Endothelial cell of umbilical vein (primary cell): ENCODE data around the gene LCN2. TPM values are rescaled to one million over a fixed set of nuclear protein-coding genes. Genes with fewer than 3 reads are reported as not detected.
A peak's percentile ranks its signal among the peaks of the same experiment; 100 is the strongest.

ENCODE experiments used
- BruUV-seq: library from RNA; stranded (reverse); fragments of 400-500 nt; replicated peaks from 2 replicates; lab custom pipeline; 2021; lab: Mats Ljungman, UMichigan
- CTCF ChIA-PET: fragments of 300-600, 350-600 bp; sonication (Branson Sonifier 250); formaldehyde crosslinking; loops from one replicate; lab custom pipeline; 2021; ENCODE audit warnings: antibody characterized with exemption, inconsistent platforms; lab: Charles Lee
- POLR2A ChIA-PET: fragments of 300-600, 350-600 bp; sonication (Branson Sonifier 250); formaldehyde crosslinking; loops from one replicate; lab custom pipeline; 2021; ENCODE audit warnings: antibody characterized with exemption, inconsistent platforms; lab: Charles Lee
- DNase-seq: peaks from one replicate; pipeline ENCODE4 v3.0.0-alpha.2; 2011; ENCODE audit warnings: low read depth, low spot score
- FAIRE-seq: peaks from 2 replicates; lab custom pipeline; 2011; peaks lifted over from hg19 to GRCh38; lab: Jason Lieb, UNC
- H2AFZ ChIP-seq: 2 replicates; pipeline ENCODE4 v1.6.0; 2012; ENCODE audit warnings: low read depth, low read length, control low read depth, inconsistent platforms
- H3K27ac ChIP-seq: 2 replicates; pipeline ENCODE4 v1.5.1; 2011; ENCODE audit warnings: low read depth, mild to moderate bottlenecking, control low read depth, low read length, moderate library complexity; ENCODE audit not compliant: insufficient read depth
- H3K27me3 ChIP-seq, 2 experiments: 2 replicates each; pipeline versions ENCODE4 v1.6.0 to v1.6.1; 2011; ENCODE audit warnings: low read length in 2 of 2, mixed read lengths in 1 of 2; ENCODE audit not compliant: control insufficient read depth in 2 of 2, insufficient read depth in 2 of 2
- H3K36me3 ChIP-seq, 2 experiments: 2 replicates in 1 of 2; 3 replicates in 1 of 2; pipeline ENCODE4 v1.5.1; 2011; ENCODE audit warnings: low read length in 2 of 2, mild to moderate bottlenecking in 1 of 2, moderate library complexity in 1 of 2; ENCODE audit not compliant: control insufficient read depth in 2 of 2, insufficient read depth in 2 of 2; ENCODE audit errors: extremely low read depth in 1 of 2
- H3K4me1 ChIP-seq: 3 replicates; pipeline ENCODE4 v1.5.1; 2011; ENCODE audit warnings: mild to moderate bottlenecking, low read length; ENCODE audit not compliant: control insufficient read depth, insufficient read depth; ENCODE audit errors: extremely low read depth
- H3K4me2 ChIP-seq: 2 replicates; pipeline ENCODE4 v1.6.1; 2011; ENCODE audit warnings: low read length, control low read depth, mixed read lengths; ENCODE audit not compliant: insufficient read depth
- H3K4me3 ChIP-seq, 3 experiments: fragments of 200-600 bp in 1 of 3; sonication (generic), shearing (Covaris generic) in 1 of 3; replicated peaks in 1 of 3; 2 replicates each; pipeline ENCODE4 v1.5.1; 2011 to 2016; ENCODE audit warnings: control low read depth in 3 of 3, low read length in 3 of 3, mild to moderate bottlenecking in 2 of 3, inconsistent platforms in 1 of 3, low read depth in 1 of 3, moderate library complexity in 1 of 3; ENCODE audit not compliant: insufficient read depth in 1 of 3
- H3K79me2 ChIP-seq: 2 replicates; pipeline ENCODE4 v1.6.0; 2012; ENCODE audit warnings: low read length, inconsistent platforms; ENCODE audit not compliant: control insufficient read depth, insufficient read depth
- H3K9ac ChIP-seq: replicated peaks from 2 replicates; pipeline ENCODE3; 2011; ENCODE audit warnings: low read length, control low read depth; ENCODE audit not compliant: insufficient read depth; ENCODE audit errors: extremely low read depth
- H3K9me1 ChIP-seq: replicated peaks from 3 replicates; pipeline ENCODE4 v1.6.0; 2011; ENCODE audit warnings: mild to moderate bottlenecking, low read length; ENCODE audit not compliant: control insufficient read depth, insufficient read depth; ENCODE audit errors: extremely low read depth
- H3K9me3 ChIP-seq: replicated peaks from 2 replicates; pipeline ENCODE4 v1.5.1; 2012; ENCODE audit warnings: low read length, inconsistent platforms; ENCODE audit not compliant: control insufficient read depth, insufficient read depth
- H4K20me1 ChIP-seq: replicated peaks from 2 replicates; pipeline ENCODE3; 2011; ENCODE audit warnings: mild to moderate bottlenecking, low read length; ENCODE audit not compliant: control insufficient read depth, insufficient read depth; ENCODE audit errors: extremely low read depth
- CTCF ChIP-seq, 2 donors: IDR thresholded peaks; 1 replicate in 1 of 2; 2 replicates in 1 of 2; pipeline ENCODE4 v1.5.1; 2011; ENCODE audit warnings: low read length in 2 of 2, mild to moderate bottlenecking in 2 of 2, moderate library complexity in 2 of 2, control low read depth in 1 of 2, inconsistent platforms in 1 of 2, low read depth in 1 of 2; ENCODE audit not compliant: insufficient read depth in 1 of 2; ENCODE audit errors: extremely low read depth in 1 of 2
- EZH2 ChIP-seq: IDR thresholded peaks from 2 replicates; pipeline ENCODE4 v1.6.1; 2012; ENCODE audit warnings: borderline replicate concordance, low read depth, mild to moderate bottlenecking, moderate library complexity, low read length, inconsistent platforms; ENCODE audit not compliant: severe bottlenecking
- FOS ChIP-seq: IDR thresholded peaks from 2 replicates; pipeline ENCODE4 v1.6.1; 2011; ENCODE audit warnings: mild to moderate bottlenecking, low read length, moderate library complexity, borderline replicate concordance; ENCODE audit not compliant: insufficient read depth
- GATA2 ChIP-seq: IDR thresholded peaks from 2 replicates; pipeline ENCODE4 v1.7.0; 2011; ENCODE audit warnings: low read depth, mild to moderate bottlenecking, moderate library complexity, mixed read lengths, low read length; ENCODE audit not compliant: insufficient read length, insufficient read depth
- JUN ChIP-seq: IDR thresholded peaks from 2 replicates; pipeline ENCODE4 v1.6.1; 2011; ENCODE audit warnings: borderline replicate concordance, low read depth; ENCODE audit not compliant: insufficient read length, insufficient read depth
- MYC ChIP-seq: IDR thresholded peaks from one replicate; pipeline ENCODE4 v1.6.1; 2011; ENCODE audit warnings: mild to moderate bottlenecking, low read depth, low read length
- POLR2A ChIP-seq: IDR thresholded peaks from 2 replicates; pipeline ENCODE4 v1.6.1; 2012; ENCODE audit warnings: low read depth, mild to moderate bottlenecking, control low read depth, low read length
- POLR2AphosphoS5 ChIP-seq: IDR thresholded peaks from 2 replicates; pipeline ENCODE4 v1.6.1; 2012; ENCODE audit warnings: low read depth, mild to moderate bottlenecking, control low read depth, low read length, moderate library complexity; ENCODE audit not compliant: insufficient read depth
- dilution Hi-C: fragments of 300-500 bp; cut with MboI; formaldehyde crosslinking; loops from one replicate; pipeline ENCODE4 v1.15.0; 2019; ENCODE audit warnings: low sequenced_read_pairs; ENCODE audit not compliant: extremely low pct_ligation_motif_present
- intact Hi-C: fragments of 100-400 bp; cut with micrococcal nuclease; formaldehyde crosslinking; loops from one replicate; pipeline ENCODE4 v1.10.0; 2022
- polyA plus RNA-seq, 4 experiments: library from polyadenylated mRNA; depleted of rRNA in 3 of 4; stranded (reverse) in 3 of 4; unstranded in 1 of 4; fragments of >200 nt; gene quantifications; 2 replicates each; pipeline versions ENCODE4 v1.2.1 to v1.2.3, GENCODE V29; 2011 to 2012; ENCODE audit warnings: missing spikeins in 1 of 4
- total RNA-seq: library from RNA; stranded (reverse); gene quantifications from 2 replicates; pipeline ENCODE4 v1.2.3, GENCODE V29; 2021
- TF ChIP-seq, protein P1 (sequence below): IDR thresholded peaks from 2 replicates; pipeline ENCODE4 v1.6.1; 2011; ENCODE audit not compliant: insufficient read depth, insufficient read length

The LCN2 gene
- total and polyA plus RNA-seq, 2 donors (not counting 3 experiments of a cell fraction or from before 2014, with no cell fraction given): not detected

DNA sequence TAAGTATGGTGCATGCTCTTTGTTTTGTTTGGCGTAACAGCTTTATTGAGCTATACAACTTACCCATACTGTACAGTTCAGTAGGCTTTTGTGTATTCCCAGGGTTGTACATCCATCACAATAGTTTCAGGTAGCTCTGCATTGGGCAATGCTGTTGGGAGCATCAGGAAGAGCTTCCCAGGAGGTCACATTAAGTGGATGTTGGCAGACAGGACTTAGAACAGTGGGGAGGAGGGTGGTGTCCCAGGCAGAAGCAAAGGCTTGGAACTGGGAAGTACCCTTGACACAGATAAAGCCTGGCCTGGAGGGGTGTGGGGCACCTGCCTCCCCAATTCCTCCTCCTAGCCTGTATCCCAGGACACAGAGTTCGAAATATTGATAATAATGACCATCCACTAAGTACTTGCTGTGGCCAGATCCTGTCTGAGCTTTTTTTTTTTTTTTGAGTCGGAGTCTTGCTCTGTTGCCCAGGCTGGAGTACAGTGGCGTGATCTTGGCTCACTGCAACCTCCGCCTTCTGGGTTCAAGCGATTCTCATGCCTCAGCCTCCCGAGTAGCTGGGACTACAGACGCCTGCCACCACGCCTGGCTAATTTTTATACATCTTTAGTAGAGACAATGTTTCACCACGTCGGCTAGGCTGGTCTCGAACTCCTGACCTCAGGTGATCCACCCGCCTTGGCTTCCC lies 12.1 kb downstream of the LCN2 start:
- Histone ChIP-seq H2AFZ (no peak overlapping the region), H3K27ac (no peak overlapping the region), H3K27me3 (no peaks in the 10 kb centered on the region), H3K36me3 (peaks cover 4 to 32% of the 10 kb centered on the region in 2 experiments), H4K20me1 (no peaks in the 10 kb centered on the region), H3K4me3 (peak overlapping the region in 1 of 3 experiments; percentile 80), H3K9me1 (no peaks in the 10 kb centered on the region), H3K9ac (no peak overlapping the region), H3K79me2 (no peaks in the 10 kb centered on the region), H3K4me1 (peaks cover 11% of the 10 kb centered on the region), H3K4me2 (peak overlapping the region; percentile 37), H3K9me3 (no peaks in the 10 kb centered on the region)
- FAIRE-seq: no peak
- POLR2A ChIA-PET: interaction anchor here (0.5 kb wide), 1 partner anchor 717 kb away, joined by 3 read pairs; no protein-coding TSS in a partner anchor
- intact Hi-C loops: loop anchor here (2.0 kb wide), 1 partner anchor 29 kb away; the partner anchor contains the start of gene CIZ1
- CTCF ChIA-PET: interaction anchor here (1.3 to 1.8 kb wide), 2 partner anchors 30 to 32 kb away, joined by 3 to 4 read pairs; partner anchors contain the start of gene CIZ1
- dilution Hi-C loops: no loop called here
- no peak for DNase-seq
- BruUV-seq: TSS peak; percentile 34
- TF ChIP-seq, protein P1, sequence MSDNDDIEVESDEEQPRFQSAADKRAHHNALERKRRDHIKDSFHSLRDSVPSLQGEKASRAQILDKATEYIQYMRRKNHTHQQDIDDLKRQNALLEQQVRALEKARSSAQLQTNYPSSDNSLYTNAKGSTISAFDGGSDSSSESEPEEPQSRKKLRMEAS: no peak
- TF ChIP-seq MYC: no peak
- TF ChIP-seq EZH2: no peak
- TF ChIP-seq POLR2A: no peak
- TF ChIP-seq FOS: no peak
- no peak for TF ChIP-seq GATA2
- no peak for TF ChIP-seq CTCF (IDR thresholded peaks at IDR 0.05; ENCODE audit: extremely low read depth in 1 of 2, insufficient read depth in 1 of 2, low read depth in 1 of 2, low read length in 2 of 2)
- TF ChIP-seq POLR2AphosphoS5: no peak
- no peak for TF ChIP-seq JUN
